Measurements from ENCODE around the gene PRPF6.

Gene PRPF6

DNA sequence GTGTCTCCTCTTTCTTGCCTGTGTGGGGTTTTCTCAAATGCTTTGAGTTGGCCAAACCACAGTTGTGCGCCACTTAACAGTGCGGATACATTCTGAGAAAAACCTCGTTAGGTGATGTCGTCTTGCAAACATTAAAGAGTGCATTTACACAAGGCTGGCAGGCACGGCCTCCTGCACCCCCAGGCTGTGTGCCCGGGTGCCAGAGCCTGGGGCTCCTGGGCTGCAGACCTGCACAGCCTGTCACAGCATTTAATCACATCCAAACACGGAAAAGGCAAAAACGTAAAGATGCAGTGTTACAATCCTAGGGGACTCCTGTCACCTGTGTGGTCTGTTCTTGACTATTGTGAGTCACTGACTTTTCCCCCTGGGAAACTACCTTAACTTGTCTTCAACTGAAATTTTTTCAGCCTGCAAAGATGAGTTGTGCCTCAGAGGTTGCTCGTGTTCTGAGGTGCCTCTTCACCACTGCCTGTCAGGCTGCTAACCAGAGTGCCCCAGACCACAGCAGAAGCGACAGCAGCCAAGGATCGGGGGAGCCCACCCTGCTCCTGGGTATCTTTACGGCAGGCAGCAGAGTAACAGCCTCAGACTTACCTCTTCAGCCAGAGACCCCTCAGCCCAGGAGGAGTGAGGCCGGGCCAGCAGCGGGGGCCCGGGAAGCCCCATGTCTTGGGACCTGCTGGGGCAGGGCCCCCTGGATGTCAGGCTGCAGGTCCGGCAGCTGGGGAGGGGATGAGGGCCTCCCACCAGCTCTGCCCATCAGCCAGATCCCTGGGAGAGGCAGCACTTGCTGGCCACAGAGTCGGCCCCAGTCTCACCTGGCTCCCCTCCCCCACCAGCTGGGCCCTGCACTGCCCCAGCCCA lies 54.4 kb downstream of the PRPF6 start:
- DNase-seq (ENCODE audit: low read depth in 2 of 2) = no peak
- H3K4me3 ChIP-seq (replicated peaks in 1 of 2; ENCODE audit: low read depth in 2 of 2, low read length in 2 of 2) = no peak overlapping the region
- TF ChIP-seq, protein P1, sequence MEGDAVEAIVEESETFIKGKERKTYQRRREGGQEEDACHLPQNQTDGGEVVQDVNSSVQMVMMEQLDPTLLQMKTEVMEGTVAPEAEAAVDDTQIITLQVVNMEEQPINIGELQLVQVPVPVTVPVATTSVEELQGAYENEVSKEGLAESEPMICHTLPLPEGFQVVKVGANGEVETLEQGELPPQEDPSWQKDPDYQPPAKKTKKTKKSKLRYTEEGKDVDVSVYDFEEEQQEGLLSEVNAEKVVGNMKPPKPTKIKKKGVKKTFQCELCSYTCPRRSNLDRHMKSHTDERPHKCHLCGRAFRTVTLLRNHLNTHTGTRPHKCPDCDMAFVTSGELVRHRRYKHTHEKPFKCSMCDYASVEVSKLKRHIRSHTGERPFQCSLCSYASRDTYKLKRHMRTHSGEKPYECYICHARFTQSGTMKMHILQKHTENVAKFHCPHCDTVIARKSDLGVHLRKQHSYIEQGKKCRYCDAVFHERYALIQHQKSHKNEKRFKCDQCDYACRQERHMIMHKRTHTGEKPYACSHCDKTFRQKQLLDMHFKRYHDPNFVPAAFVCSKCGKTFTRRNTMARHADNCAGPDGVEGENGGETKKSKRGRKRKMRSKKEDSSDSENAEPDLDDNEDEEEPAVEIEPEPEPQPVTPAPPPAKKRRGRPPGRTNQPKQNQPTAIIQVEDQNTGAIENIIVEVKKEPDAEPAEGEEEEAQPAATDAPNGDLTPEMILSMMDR (IDR thresholded peaks at IDR 0.05; ENCODE audit: low read depth, low read length) = no peak

DNA sequence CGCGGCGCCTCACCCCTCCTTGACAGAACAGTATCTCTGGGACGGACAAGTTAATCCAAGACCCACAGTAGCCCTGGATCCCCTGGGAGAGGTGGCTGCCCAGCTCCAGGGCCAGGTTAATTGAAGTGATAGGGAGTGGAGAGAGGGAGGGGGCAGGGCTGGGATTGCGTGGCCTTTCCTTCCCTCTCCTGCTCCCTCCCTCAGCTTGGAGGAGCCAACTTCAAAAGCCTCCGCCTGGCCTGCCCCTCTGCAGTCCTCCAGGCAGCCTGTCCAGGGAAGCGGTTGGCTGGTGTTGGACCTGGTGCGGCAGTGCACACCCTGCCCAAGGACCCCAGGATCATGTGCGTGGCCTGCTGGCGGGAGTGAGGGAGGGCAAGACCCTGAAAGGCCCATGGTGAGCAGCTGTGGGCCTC lies 55.0 kb downstream of the PRPF6 start, which contains the start of gene C20orf204:
TSS of gene C20orf204 (plus strand) at position 250 of the 413 bp plus-strand sequence. CDS start at position 392, 142 bp downstream.
- TF ChIP-seq, protein P1 (IDR thresholded peaks at IDR 0.05; ENCODE audit: low read depth, low read length) = no peak
- H3K4me3 ChIP-seq (replicated peaks in 1 of 2; ENCODE audit: low read depth in 2 of 2, low read length in 2 of 2) = no peak within 1 kb of the TSS
- no peak for DNase-seq (ENCODE audit: low read depth in 2 of 2)

DNA sequence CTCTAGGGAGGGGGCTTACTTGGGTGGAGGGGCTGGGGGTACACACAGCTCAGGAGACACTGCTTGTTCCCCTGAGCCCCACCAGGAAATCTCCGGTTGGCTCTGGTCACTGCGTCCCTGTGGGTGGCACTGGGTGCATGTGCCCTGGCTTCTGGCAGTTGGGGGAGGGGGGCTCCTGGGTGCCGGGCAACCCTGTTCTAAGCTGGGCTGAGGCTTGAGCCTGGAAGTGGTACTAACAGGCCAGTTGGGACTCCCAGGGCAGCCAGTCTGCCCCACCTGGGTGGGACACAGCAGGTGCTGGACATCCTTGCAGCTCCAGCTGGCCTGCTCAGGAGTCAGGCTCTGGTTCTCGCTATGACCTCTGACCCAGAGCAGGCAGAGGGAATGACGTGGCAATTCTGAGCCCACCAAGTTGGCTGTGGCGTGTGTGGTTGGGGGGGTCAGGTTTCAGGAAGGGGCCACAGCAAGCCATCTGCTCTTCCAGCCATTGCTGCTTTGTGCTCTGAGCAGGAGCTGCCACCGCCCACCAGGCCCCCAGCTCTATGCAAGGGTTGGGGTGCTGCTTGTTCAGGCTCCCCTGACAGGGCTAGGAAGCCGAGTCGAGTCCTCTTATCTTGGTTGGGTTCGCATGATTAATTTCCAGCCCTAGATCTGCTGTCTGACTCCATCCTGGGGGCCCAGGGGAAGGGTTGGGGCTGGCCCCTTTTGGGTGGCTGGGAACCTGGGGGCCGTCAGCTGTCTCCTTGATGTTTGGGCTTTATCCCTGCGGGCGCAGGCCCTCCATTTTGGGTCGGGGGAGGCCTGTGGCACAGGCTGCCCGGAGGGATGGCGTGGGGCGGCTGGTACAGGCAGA lies 55.6 kb downstream of the PRPF6 start:
- TF ChIP-seq, protein P1 (IDR thresholded peaks at IDR 0.05; ENCODE audit: low read depth, low read length) = no peak
- DNase-seq (ENCODE audit: low read depth in 2 of 2) = no peak
- H3K4me3 ChIP-seq (replicated peaks in 1 of 2; ENCODE audit: low read depth in 2 of 2, low read length in 2 of 2) = no peak overlapping the region

DNA sequence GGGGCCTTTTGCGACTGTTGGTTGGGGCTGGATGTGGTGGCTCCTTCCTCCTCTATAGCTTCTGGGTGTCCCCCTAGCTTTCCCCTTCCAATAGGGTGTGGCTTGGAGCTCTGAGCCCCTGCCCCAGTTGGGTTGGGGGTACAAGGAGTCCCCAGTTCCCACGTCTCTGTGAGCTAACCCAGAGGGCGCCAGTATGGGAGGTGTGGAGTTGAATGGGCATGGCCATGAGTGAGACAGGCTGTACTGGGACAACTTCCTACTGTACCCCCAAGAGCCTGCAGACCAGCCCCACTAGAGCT lies 56.2 kb downstream of the PRPF6 start:
- H3K4me3 ChIP-seq (replicated peaks in 1 of 2; ENCODE audit: low read depth in 2 of 2, low read length in 2 of 2) = no peak overlapping the region
- TF ChIP-seq, protein P1 (IDR thresholded peaks at IDR 0.05; ENCODE audit: low read depth, low read length) = no peak
- no peak for DNase-seq (ENCODE audit: low read depth in 2 of 2)

DNA sequence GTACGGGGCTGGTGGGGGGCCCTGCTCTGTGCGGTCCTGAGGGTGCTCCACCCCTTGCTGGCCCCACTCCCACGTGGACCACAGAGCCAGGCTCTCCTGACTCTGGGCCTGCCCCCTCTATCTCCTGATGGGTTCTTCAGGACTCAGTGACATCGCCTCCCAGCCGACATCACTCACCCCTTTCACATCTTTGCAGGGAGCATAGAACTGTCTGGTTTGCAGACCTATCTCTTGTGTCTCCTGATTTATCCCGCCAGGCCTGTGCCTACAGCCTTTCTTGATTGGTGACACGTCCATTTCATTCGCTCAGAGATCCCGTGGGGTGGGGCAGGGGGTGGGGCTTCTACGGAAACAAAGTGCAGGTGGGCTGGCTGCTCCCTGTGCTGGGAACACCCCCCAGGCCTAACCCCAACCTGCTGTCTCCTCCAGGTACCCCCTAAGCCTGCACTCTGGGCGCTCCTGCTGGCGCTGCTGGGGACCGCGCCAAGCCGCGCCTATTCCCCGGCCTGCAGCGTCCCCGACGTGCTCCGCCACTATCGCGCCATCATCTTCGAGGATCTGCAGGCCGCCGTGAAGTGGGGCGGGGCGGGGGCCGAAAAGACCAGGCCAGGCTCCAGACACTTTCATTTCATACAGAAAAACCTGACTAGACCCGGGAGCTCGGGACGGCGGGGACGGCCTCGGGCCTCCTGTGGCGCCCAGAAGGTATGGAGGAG lies 56.7 kb downstream of the PRPF6 start:
- no peak overlapping the region for H3K4me3 ChIP-seq (replicated peaks in 1 of 2; ENCODE audit: low read depth in 2 of 2, low read length in 2 of 2)
- TF ChIP-seq, protein P1 (IDR thresholded peaks at IDR 0.05; ENCODE audit: low read depth, low read length) = no peak
- no peak for DNase-seq (ENCODE audit: low read depth in 2 of 2)

DNA sequence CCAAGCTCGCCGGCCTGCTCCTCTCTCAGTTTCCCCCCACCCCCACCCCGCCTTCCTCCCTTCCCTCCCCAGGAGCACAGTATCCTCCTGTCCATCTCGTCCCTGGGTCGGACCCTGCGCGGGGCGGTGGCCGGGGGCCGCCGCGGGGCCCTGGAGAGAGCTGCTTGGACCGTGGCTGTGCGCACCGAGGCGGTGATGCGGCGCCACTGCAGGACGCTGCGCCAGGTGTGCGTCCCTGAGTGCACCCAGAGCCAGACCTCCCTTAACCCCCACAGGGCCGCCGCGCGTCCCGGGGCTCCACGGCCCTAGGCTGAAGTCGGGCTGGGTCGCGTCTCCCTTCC lies 57.3 kb downstream of the PRPF6 start:
- TF ChIP-seq, protein P1 (IDR thresholded peaks at IDR 0.05; ENCODE audit: low read depth, low read length) = no peak
- no peak for DNase-seq (ENCODE audit: low read depth in 2 of 2)
- peak overlapping the region in 1 of 2 donors; percentile 5 for H3K4me3 ChIP-seq (replicated peaks in 1 of 2; ENCODE audit: low read depth in 2 of 2, low read length in 2 of 2)

All from cardiac fibroblast (primary cell).